Suppressor macrophage treated with lipopolysaccharide for 1 hour (primary cell): Measurements from ENCODE around the gene B3GALT6.
A peak's percentile ranks its signal among the peaks of the same experiment; 100 is the strongest.
"Not testable (repeated sequence)": the region's sequence is repeated elsewhere in the genome, so short reads cannot be mapped to it uniquely, and the experiment has no call there.

ENCODE experiments used
- DNase-seq, 3 donors: peaks; one replicate each; pipeline ENCODE4 v3.0.0-alpha.2; 2020 to 2022

B3GALT6 gene

DNA sequence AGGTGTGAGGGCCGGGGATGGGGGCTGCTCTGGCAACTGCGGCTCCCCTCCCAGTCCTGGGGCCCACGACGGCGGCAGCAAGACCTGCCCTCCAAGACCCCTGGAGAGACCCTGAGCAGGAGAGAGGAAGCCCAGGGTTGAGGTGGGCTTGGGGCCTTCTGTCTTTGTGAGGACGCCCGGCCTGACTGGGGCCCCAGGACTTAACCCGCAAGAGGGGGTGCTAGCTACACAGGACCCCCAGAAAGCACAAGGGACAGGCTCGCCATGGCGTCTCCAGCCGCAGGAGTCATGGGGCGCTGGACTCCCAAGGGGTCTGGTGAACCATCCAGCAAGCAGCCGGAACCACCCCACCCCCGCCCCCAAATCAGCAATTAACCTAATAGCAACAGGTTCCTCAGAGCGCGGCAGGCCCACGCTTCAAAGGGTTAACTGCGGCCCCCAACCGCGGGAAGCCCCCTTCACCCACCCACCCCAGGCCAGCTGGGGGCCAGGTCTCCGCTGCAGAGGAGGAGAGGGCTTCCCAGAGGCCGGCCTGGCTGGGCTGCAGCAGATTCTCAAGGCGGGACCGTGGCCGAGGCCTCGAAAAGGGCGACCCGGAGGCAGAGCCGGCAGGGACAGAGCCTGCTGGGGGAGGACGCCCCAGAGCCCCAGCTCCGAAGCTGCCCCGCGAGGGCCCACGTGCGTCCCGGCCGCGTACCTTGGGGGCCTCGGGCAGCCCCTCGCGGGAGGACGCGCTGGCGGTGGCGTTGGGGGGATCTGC is 14.0 kb downstream of the B3GALT6 start:
- no peak for DNase-seq

DNA sequence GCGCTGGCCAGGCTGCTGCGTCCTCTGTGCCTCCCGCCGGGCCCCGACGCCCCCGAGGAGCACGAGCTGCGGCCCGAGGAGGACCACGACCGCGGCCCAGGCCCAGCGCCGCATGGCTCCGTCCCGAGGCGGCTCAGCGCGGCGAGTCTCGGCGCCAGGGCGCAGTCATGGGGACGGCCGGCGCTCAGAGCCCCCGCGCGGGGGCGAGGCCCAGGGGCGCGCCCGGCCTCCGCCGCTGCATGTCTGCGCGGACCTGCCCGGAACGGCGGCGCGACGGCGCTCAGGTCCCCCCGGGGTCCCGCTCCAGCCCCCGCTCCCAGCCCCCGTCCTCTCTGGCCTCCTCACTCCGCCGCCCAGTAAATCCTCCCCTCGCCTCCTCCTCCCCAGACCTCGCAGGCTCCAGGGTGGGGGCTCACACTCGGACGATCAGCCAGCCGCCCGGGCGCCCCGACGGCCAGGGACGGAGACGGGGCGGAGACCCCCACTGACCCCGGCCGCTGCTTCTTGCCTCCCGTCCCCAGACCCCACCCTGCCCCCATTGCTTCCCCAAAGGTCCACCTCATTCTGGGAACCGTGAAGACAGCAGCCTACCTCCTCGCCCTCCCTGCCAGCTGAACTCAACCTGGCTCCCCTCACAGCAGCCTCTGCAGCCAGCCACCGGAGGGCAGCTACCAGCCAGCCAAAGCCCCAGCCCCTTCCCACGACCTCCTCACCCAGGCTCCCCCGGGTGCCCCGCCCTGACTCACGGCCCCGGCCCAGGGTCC is 14.7 kb downstream of the B3GALT6 start, which contains the start of gene C1QTNF12:
TSS of gene C1QTNF12 (minus strand) at position 146 of the 764 bp plus-strand sequence. CDS start at position 114, 32 bp downstream.
- peak in 2 of 3 donors; percentile 18 to 43 for DNase-seq

DNA sequence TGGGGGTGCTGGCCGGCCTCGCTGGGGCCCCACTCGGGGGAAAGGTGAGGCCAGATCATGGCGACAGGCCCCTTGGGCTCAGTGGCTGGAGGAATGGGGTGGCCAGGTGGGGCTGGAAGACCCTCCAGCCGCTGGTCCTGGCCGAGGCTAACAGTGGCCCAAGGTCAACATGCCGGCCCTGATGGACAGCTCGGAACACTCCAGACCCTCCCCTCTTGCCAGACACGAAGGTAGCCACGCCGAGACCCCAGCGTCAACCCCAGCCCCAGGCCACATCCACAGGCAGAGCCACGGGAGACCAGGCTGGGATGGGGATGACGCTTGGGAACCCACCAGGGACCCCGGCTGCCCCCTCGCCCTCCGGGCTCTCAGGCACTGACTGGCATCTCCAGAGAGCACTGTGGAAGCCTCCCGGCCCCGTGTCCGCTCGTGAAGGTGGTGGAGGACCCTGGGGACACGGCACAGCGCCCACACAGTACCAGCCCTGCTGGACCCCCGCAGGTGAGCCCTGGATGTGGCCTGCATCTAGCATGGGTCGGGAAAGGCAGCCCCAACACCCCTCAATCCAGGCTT is 15.4 kb downstream of the B3GALT6 start:
- no peak for DNase-seq

DNA sequence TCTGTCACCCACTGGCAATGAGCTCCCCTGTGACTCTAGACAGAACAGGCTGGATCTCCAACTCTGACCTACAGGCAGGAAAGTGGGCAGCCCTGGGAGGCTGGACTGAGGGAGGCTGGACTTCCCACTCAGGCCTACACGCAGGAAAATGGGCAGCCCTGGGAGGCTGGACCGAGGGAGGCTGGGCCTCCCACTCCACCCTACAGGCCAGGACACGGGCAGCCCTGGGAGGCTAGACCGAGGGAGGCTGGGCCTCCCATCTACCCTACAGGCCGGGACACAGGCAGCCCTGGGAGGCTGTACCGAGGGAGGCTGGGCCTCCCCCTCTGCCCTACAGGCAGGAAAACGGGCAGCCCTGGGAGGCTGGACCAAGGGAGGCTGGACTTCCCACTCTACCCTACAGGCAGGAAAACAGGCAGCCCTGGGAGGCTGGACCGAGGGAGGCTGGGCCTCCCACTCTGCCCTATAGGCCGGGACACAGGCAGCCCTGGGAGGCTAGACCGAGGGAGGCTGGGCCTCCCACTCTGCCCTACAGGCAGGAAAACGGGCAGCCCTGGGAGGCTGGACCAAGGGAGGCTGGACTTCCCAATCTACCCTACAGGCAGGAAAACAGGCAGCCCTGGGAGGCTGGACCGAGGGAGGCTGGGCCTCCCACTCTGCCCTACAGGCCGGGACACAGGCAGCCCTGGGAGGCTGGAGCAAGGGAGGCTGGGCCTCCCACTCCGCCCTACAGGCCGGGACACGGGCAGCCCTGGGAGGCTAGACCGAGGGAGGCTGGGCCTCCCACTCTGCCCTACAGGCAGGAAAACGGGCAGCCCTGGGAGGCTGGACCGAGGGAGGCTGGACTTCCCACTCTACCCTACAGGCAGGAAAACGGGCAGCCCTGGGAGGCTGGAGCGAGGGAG is 16.2 kb downstream of the B3GALT6 start:
- not testable (repeated sequence) for DNase-seq

DNA sequence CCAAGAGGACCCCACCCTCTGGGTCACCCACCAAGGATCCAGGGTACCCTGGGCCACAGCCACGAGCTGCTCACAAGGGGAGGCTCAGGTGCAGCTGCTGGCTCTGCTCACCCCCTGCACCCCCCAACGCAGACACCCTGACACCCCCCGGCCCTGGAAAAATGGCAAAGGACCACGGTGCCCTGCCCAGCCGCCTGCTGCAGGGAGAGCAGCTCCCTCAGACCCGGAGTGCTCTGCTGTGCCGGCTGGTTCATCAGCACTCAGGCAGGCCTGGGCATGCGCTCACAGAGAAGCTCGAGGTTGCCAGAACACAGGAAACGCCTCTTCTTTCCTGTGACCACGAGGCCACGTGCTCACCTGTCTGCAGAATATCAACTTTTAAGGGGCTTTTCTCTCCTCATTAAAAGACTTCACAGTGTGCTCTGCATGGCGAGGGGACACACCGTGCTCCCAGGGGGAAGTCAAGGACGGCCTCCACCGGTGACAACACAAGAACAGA is 18.8 kb downstream of the B3GALT6 start:
- DNase-seq, result no peak

DNA sequence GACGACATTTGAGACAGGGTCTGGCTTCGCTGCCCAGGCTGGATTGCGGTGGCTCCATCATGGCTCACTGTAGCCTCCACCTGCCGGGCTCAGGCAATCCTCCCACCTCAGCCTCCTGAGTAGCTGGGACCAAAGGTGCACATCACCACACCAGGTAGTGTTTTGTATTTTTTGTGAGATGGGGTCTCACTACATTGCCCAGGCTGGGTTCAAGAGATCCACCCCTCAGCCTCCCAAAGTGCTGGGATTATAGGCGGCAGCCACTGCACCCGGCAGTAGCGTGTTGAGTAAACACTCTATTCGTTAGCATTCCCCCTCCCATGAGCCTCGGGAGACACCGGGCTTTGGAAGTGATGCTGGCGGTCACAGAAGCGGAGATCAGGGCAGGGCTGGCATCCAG is 21.3 kb downstream of the B3GALT6 start:
- no peak for DNase-seq

DNA sequence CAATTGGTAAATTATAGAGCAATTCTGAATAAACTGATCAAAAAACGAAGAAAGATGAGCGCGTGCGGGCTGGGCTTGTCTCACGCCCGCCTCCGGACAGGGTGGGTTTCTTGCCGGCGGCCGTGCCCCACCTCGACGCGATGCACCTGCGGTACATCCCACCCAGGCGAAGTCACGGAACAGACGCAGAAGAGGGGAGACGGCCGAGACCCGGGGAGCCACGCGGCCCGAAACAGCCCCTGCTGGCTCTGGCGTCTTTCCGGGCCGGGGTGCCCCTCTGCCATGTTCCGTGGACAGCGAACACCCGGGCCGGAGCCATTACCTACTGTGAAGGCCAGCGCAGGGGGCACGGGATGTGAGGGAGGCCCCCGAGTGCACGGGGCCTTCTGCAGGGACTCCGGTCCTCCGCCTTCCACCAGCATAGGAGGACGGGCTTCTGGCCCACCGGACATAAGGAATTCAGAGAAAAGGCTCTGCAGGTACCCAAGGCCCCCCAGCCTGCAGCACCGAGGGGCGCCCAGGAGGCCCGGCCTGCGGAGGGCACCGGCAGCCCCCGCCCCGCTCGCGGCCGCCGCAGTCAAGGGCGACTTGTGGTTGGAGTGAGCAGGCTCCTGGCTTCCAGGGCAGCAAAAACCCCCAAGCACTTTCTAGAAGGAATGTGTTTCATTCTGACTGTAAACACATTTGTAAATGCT is 22.1 kb downstream of the B3GALT6 start:
- DNase-seq, result no peak

DNA sequence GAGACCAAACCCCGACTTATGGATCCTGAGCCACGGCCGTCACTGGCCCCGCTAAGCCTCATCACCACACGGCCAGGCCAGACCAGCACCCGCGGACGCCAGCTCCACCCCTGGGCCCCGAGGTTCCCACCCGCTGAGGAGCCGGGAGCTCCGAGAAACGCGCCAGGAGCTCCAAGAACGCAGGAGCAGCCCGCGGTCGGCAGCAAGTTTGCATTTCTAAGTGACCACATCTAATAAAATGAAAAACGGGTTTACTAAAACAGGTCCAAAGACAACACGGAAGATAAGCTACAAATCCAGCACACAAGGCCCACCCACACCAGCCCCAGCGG is 22.6 kb downstream of the B3GALT6 start:
- no peak for DNase-seq

DNA sequence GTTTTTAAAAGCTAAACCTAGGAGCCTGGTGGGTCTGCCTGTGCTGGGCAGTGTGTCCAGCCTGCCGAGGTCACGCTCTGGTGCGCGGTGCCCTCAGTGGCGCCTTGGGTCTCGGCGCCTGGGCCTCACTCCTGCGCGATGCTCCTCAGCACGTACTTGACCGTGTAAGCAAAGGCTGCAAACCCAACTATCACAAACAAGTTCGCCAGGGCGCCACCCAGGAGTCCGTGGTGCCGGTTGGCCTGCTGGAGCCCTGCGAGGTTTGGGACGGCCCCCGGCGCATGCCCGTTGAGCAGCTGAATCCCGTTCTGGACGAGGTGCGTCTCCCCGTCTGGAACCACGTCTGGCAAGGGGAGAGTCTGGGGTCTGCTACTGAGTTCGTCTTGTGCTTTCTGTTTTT is 23.0 kb downstream of the B3GALT6 start:
- no peak for DNase-seq

DNA sequence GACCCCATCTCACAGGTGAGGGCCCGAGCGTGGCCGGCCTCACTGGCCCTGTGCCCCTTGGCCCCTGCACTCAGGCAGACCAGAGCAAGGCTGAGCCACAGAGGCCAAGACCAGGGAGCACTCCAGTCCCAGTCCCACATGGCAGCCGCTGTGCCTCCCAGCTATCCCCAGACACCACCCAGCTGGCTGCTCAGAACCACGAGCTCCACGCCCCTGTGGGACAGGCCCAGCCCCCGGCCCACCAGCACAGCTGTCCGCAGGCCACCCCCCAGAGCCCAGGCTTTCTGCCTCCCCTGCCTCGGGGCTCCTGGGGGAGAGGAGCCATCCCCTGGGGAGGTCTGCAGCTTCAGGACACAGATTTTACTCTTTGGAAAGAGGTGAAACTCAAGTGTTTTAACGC is 23.6 kb downstream of the B3GALT6 start:
- no peak for DNase-seq

DNA sequence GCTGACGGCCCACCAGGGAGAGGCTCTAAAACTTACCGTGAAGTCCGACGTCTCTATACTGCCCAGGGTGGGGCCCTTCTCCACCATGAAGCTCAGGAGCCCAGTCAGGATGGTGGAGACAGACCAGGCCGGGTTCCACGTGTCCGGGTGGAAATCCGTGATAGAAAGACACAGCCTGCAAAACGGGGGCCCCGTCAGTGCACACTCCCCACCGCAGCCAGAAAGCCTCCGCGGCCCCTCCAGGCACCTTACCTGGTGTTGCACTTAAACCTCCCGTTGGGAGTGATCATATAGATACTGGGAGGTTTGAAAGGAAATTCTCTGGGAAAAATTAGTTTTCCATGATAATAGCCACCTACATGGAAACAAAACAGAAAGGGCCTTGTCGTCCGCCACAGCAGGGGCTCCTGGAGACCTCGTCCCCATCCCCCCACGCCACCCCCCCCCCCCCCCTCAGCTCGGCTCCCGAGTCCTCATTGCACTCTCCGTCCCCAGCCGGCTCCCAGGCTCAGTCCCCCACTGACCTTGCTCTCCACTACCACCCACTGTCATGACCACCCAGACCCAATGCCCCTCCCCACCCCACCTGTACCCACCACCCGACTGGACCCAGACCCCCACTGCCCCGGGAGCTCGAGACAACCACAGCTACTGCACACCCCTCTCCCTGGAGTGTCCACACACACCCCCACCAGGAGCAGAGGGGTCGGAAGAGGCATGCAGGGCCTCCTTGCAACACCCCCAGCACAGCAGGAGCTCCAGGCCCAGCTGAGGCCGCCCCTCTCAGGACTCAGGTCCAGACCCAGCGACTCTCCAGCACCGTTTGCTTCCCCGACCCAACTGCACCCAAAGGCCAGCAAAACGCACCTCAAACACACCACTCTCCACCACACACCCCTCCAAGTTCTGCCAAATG is 25.2 kb downstream of the B3GALT6 start:
- DNase-seq, result no peak

DNA sequence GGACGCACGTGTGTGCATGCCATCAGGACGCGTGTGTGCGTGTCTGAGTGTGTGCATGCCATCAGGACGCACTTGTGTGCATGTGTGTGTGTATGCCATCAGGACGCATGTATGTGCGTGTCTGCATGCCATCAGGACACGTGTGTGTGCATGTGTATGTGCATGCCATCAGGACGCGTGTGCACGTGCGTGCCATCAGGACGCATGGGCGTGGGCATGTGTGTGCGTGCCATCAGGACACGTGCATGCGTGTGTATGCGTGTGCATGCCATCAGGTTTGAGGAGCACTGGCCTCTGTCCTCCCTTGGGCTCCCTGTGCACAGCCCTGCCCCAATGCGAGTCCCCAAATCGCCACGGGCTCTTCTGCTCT is 27.1 kb downstream of the B3GALT6 start:
- no peak for DNase-seq

DNA sequence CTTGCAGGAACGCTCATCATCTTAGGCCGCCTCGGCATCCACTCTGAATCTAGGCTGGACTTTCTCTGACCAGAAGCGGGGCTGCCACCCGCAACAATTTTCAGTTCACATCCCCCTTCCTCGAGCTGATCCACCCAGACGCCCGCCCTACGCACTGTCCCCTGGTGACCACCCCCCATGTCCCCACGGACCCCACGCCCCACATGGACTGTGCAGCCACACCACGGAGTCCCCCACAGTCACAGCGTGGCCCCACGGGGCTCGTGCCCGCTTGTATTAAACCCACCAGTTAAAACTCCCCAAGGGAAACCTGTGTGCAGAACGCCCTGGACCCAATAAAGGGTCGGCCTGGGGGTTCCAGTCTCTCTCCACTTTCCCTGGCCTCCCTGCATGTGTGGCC is 27.5 kb downstream of the B3GALT6 start:
- no peak for DNase-seq

DNA sequence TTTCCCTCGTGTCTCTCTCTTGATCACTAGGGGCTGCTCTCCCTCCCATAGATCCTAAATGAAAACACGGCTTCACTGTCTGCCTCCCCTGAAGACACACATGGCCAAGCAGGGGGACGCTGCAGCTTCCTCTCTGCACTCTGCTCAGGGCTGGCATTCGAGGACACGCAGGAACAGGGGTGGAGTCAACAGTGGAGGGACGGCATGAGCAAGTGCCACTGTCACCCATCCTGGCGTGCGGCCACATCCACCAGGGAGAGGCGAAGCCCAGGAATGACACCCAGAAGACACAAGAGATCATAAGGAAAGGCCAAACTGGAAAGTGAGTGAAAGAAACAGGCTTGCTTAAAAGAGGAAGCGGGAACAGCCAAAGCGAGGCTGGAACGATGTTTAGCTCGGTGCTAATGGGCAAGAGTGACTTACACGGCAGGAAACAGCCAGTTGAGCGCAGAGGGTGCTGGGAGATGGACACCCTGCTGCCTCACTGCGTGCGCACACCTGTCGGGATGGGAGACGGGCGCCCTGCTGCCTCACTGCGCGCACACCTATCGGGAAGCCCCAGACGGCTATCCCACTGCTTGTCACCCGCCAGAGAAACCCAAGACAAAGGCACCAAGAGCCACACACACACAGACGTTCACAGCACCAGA is 28.0 kb downstream of the B3GALT6 start:
- peak; percentile 39 to 65 (median 53) for DNase-seq

DNA sequence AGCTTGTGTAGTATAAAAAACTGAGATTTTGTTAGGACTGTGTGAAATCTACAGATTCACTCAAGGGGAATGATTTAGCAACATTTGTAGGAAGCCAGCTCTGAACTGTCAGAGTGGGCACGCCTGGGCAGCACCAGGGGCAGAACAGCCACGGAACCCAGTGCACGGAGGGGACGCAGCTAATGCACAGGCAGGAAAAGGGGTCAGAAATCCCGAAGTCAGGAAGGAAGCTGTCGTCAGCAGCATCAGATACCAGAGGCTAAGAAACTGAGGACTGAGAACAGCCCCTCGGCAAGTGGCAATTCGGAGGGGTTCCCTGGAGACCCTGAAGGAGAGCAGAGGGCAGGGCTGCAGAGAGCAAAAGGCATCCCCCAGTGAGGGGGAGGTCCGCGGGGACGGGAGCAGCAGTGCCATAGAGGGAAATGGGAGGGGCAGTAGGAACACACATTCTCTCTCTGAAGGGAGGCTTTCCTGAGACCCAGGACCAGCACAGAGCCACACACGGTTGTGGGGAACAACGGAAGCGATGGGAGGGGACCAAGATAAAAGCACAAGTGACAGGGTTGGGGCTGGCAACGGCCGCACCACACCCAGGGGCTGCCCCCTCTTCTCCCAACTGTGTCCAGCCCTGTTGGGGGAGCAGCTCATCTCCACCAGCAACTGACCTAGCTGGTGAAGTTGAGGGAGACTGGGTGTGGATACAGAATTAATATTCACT is 29.0 kb downstream of the B3GALT6 start:
- no peak for DNase-seq

DNA sequence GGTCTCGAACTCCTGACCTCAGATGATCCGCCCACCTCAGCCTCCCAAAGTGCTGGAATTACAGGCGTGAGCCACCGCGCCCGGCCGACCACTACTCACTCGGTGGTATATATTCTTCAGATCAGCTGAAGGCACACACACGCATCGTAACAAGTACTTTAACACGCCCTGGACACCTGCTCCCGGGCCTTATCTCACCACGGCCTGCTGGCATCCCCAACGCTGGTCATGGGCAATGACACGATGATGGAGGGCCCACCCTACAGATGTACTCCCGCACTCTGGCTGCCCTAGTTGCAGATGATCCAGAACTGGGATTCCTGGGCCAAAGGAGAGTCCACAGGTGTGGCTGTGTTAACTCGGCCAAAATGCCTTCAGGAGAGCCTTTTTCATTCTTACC is 30.0 kb downstream of the B3GALT6 start:
- no peak for DNase-seq

DNA sequence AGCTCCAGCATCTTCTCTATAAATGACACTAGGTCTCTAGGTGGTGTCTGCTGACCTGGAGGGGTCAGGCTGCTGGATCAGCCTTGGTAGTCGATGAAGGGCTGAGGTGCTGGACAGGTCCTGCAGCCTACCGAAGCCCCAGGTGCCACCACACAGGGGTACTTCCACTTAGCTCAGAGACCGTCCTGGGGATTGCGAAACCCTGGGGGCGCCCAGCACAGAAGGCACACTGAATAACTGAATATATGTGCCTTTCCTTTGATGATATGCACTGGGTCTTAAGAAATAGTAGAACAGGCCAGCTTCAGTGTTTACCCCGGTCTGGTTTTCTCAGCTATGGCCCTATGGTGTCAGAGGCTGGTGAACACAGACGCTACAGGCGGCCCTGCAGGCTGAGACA is 30.7 kb downstream of the B3GALT6 start:
- DNase-seq, result no peak

DNA sequence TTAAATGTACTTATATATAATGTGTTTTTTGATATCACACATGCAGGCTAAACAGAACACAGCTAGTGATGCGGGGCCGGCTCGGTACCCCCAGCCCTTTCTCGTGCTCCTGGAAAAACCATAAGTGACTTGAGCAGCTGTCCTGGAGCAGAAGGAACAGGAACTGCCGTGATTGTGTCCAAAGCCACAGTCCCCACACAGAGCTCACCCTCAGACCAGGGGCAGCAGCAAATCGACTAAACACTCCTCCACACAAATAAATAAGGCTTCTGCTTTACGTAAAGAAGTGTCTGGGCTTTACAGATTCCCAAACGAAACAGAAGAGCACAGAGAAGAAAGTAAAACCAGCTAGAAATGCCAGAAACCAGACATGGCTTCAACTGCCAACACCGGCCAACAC is 32.0 kb downstream of the B3GALT6 start:
- no peak for DNase-seq

DNA sequence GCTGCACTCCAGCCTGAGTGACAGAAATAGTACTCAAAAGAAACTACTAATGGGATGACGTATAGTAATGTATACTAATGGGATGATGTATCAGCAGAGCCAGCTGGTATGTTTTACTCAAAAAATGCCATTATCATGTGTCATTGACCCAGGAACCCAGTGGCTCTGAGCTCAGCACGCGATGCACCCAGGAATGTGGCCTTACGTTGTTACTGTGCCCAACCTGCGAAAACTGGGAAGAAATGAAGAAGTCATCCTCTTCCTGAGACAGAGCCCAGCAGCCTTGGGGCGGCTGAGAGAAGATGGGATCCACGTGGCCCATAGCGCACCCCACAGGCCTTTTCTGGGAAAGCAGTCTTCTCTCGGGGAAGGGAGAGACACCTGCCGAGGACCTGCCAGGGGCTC is 32.8 kb downstream of the B3GALT6 start:
- DNase-seq, result peak in 2 of 3 donors; percentile 14 to 27
